Psoas muscle (tissue), 8 donors: ENCODE measurements around the gene LLGL1. TPM values are rescaled to one million over a fixed set of nuclear protein-coding genes. Genes with fewer than 3 reads are reported as not detected.

Experiments used
- ATAC-seq, 4 donors: fragments of 200-7000 bp; cut with Tn5 transposase; one replicate each; pipeline ENCODE4 v1.9.1; 2020; ENCODE audit warnings: moderate library complexity in 3 of 4, mild to moderate bottlenecking in 2 of 4
- DNase-seq, 2 donors: peaks; one replicate each; pipeline ENCODE4 v3.0.0-alpha.2; 2020
- H3K27ac ChIP-seq: fragments of 200-600 bp; one replicate; pipeline ENCODE4 v1.8.0; 2022
- H3K27me3 ChIP-seq, 3 donors: fragments of 200-600 bp in 1 of 3; one replicate each; pipeline versions ENCODE4 v1.6.1 to v1.8.0; 2013 to 2022; ENCODE audit warnings: low read length in 2 of 3, mild to moderate bottlenecking in 2 of 3, moderate library complexity in 1 of 3; ENCODE audit not compliant: insufficient read depth in 3 of 3
- H3K36me3 ChIP-seq, 2 donors: fragments of 200-600 bp in 1 of 2; one replicate each; pipeline versions ENCODE4 v1.6.1 to v1.8.0; 2013 to 2022; ENCODE audit warnings: low read depth in 1 of 2, mild to moderate bottlenecking in 1 of 2, moderate library complexity in 1 of 2; ENCODE audit not compliant: insufficient read depth in 1 of 2
- H3K4me1 ChIP-seq: fragments of 200-600 bp; one replicate; pipeline ENCODE4 v1.8.0; 2022
- H3K4me3 ChIP-seq: fragments of 200-600 bp; one replicate; pipeline ENCODE4 v1.8.0; 2022; ENCODE audit warnings: mild to moderate bottlenecking
- H3K9me3 ChIP-seq: fragments of 200-600 bp; one replicate; pipeline ENCODE4 v1.8.0; 2022
- CTCF ChIP-seq: fragments of 200-600 bp; IDR thresholded peaks from one replicate; pipeline ENCODE4 v1.8.0; 2022; ENCODE audit warnings: antibody characterized with exemption
- WGBS, 3 donors: extraction: QIAGEN DNeasy Blood & Tissue Kit; methylation state at CpG; one replicate each; pipeline versions ENCODE4 v1.1.6 to v1.1.7; 2013; 5-methylcytosine and 5-hydroxymethylcytosine counted together
- intact Hi-C, 2 donors: fragments of 100-400 bp; cut with DNase I; formaldehyde crosslinking; loops; one replicate each; pipeline versions ENCODE4 v1.11.0 to v1.14.2; 2022
- polyA plus RNA-seq, 3 donors: library from polyadenylated mRNA; stranded (reverse); fragments of 200-250 nt; gene quantifications; one replicate each; pipeline ENCODE4 v1.2.3, GENCODE V29; 2013
- total RNA-seq, 4 donors: library from RNA; stranded (reverse); fragmentation: NEBNext Ultra II Directional in 2 of 4; extraction: Animal tissue kit (Norgen Biotek cat#: 25700) in 2 of 4; gene quantifications; one replicate each; pipeline versions ENCODE4 v1.2.1 to v1.2.4, GENCODE V29; 2021 to 2023
- donor health status: healthy with polysubstance abuse.
- donor health status: DM: no; HTN: no; CAD: no; lungs with moderate emphysema.
- donor health status: Bipolar disorder and iron deficiency.
- donor health status: healthy.
- donor health status: DM: yes; HTN: yes; CAD: no.
- donor health status: DM: no; HTN: no; CAD: no.
- donor health status: DM: no; HTN: no; CAD: no.
- donor health status: DM: yes; HTN: yes; CAD: no.

Gene LLGL1
- total and polyA plus RNA-seq, 7 donors = 5.1 to 9.5 (median 8.2) TPM

DNA sequence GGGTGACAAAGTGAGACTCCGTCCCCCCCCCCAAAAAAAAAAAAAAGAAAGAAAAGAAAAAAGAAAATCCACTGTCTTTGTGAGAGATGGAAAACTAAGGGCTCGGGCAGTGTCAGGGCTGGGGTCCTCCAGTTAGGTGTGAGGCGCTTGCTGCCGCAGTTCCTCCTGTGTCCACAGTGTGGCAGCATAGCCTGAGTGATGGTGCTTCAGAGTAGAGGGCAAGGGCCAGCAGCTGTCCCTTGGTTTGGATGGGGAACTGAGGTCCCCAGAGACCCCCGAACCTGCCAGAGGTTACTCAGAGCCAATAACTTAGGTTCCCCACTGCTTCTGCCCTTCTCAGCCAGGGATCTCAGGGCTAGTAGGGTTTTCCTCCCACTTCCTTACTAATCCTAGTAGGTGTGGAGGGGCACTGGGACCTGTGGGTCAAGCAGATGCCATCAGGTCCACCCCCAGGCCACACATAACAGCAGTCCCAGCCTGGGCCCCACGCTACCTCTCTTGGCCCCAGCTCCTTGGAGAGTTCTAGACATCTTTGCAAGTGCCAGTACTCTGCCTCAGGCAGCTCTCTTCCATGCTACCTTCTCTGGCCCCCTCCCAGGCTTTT is 7.9 kb upstream of the LLGL1 start:
- 7 to 16% (median 12%) methylated on average over 5 to 6 of the region's 6 CpGs for WGBS, 3 donors
- H3K4me3 ChIP-seq = no peak overlapping the region
- no peaks in the 10 kb centered on the region for H3K36me3 ChIP-seq
- peak; percentile 91 to 94 (median 92) for ATAC-seq
- no peak overlapping the region for H3K27ac ChIP-seq
- no peaks in the 10 kb centered on the region for H3K27me3 ChIP-seq
- no peaks in the 10 kb centered on the region for H3K9me3 ChIP-seq
- DNase-seq = peak; percentile 77 to 89
- peaks cover 6% of the 10 kb centered on the region for H3K4me1 ChIP-seq
- intact Hi-C loops = loop anchor here (5.0 to 10.0 kb wide), 2 partner anchors 73 to 75 kb away; no protein-coding TSS in a partner anchor
- peak; percentile 93 for TF ChIP-seq CTCF

DNA sequence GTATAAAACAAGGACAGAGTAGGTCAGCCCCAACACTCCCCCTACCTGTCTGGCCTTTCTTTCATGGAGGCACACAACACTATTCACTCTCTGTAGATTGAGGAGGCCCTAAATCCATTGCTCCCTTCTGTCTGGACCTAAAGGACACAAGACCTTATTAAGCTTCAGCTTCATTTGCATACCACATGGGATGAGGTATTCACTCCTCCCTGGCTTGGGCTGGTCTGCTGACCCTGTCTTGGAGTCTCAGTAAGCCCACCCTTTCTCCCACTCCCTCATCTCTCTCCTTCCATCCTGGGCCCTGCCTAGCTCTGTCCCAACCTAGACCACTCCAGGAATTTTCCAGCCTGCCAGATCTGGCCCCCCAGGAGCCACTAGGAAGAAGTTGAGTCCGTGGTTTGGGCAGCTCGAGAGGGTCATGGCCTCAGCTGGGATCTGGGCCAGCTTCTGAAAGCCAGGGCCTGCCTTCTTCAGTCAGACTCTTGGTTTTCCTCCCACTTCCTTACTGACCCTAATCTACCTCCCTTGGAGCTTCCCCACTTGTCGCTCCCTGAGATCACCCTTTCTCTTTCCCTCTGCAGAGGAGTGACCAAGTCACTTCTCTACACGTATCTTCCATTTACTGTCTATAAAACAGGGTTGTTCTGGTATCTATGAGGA is 6.5 kb upstream of the LLGL1 start:
- ATAC-seq (peak in 2 of 4 donors; percentile 3 to 21), DNase-seq (peak in 1 of 2 donors; percentile 69)
- 42 to 61% (median 52%) methylated on average over 4 of the region's 4 CpGs for WGBS, 3 donors
- Histone ChIP-seq H3K27me3 (no peaks in the 10 kb centered on the region), H3K9me3 (no peaks in the 10 kb centered on the region), H3K27ac (no peak overlapping the region), H3K4me3 (no peak overlapping the region), H3K4me1 (peaks cover 6% of the 10 kb centered on the region), H3K36me3 (no peaks in the 10 kb centered on the region)
- no peak for TF ChIP-seq CTCF
- intact Hi-C loops = loop anchor here (5.0 to 10.0 kb wide), 2 partner anchors 74 to 77 kb away; no protein-coding TSS in a partner anchor

GRCh38 chr17:18224053-18224386 is 1.4 kb upstream of the LLGL1 start:
- intact Hi-C loops = no loop called here
- H3K27me3 ChIP-seq = no peaks in the 10 kb centered on the region
- H3K4me1 ChIP-seq = peaks cover 11% of the 10 kb centered on the region
- DNase-seq (no peak), ATAC-seq (no peak)
- 90 to 96% (median 92%) methylated on average over 4 of the region's 4 CpGs for WGBS, 3 donors
- no peak for TF ChIP-seq CTCF
- no peaks in the 10 kb centered on the region for H3K9me3 ChIP-seq
- H3K4me3 ChIP-seq = no peak overlapping the region
- H3K36me3 ChIP-seq = no peaks in the 10 kb centered on the region
- H3K27ac ChIP-seq = peak overlapping the region; percentile 65

DNA sequence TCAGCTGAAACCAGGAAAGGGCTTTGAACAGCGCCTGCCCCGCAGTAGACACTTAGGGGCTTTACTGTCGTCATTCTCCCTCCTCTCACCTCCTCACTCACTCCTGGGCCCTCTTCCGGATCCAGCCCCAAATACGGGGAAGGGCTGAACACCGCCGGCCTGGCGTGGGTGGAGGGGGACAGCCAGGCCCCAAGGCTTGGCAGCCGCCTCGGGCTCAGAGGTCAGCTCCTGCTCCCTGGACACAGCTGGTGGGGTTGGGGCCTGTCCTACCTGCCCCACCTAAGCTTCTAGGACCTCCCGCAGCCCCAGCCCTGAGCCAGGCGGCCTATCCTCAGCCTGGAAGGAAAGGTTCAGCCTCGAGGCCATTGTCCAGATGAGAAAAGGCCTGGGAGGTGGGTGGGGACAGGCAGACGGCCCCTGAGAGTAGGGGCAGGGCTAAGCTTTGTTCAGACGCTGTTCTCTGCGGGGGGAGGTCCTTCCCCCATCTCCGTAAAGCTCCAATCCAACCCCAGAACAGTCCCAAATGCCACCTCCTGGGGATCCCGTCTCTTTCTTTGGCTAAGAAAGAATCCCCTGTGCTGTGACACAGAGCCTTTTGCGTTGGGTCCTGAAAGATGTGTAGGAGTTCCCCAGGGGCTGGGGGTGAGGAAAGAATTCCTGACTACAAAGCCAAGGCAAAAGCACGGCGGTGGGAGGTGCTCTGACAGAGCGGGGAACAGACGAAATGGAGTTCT is 881 bp upstream of the LLGL1 start:
- H3K4me1 ChIP-seq = peaks cover 11% of the 10 kb centered on the region
- intact Hi-C loops = loop anchor here in 1 of 2 donors (5.0 kb wide), 1 partner anchor 88 kb away; the partner anchor contains the start of gene TOP3A
- no peaks in the 10 kb centered on the region for H3K9me3 ChIP-seq
- no peak for TF ChIP-seq CTCF
- ATAC-seq (peak in 2 of 4 donors; percentile 5 to 29), DNase-seq (peak in 1 of 2 donors; percentile 53)
- 46 to 52% (median 49%) methylated on average over 20 to 23 of the region's 23 CpGs for WGBS, 3 donors
- H3K27ac ChIP-seq = peak overlapping the region; percentile 65
- peak overlapping the region; percentile 65 for H3K4me3 ChIP-seq
- no peaks in the 10 kb centered on the region for H3K36me3 ChIP-seq
- H3K27me3 ChIP-seq = no peaks in the 10 kb centered on the region
